ENCODE data around the gene TDRD12. TPM values are rescaled to one million over a fixed set of nuclear protein-coding genes. Genes with fewer than 3 reads are reported as not detected.

TDRD12 gene
- total RNA-seq, 4 donors from 2014 or later, result 0.13 to 1.7 (median 1.2) TPM; not detected in 1

DNA sequence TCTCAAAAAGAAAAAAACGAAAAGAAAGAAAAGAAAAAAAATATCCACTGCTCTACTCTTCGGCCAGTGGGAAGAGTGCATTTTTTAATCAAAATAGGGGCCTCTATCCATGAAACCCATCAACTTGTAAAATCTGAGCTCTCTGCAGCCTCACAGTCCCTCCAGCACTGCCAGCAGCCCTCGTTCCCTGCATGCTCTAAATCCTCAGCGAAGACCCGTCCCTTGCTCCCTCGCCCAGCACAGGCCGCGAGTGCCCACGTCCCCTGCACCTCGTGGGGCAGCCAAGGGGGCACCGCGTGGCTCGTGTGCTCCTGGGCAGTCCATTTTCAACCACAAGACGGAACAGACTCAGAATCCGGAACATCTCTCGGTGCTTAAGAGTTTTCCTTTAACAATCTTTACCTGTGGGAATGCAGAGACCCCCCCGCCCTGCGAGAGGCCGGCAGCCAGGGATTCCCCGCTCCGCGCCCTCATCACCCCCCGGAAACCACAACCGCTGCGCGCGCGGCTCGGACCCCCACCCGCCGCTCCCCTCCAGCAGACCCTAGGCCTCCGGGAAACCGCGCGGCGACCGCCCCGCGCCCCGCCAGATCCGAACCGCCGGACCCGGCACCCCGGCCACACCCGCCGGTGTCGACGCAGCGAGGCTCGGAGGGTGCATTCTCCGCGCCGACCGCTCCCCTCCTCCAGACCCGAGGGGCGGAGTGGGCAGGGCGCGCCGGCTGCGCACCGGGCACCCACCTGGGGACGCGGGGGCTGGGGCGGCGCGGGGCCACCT is 45.2 kb upstream of the TDRD12 start:
- peak overlapping the region; percentile 53 to 92 (median 90) for H3K27ac ChIP-seq
- 3 to 19% methylated on average over 3 to 10 of the region's 67 CpGs for WGBS, 2 donors (ENCODE audit: low coverage in 1 of 2)
- ATAC-seq, result no peak

GRCh38 chr19:32674931-32675719 is 44.4 kb upstream of the TDRD12 start, which contains the start of gene ANKRD27:
TSS of gene ANKRD27 (minus strand) at chr19:32675180. CDS start at chr19:32659015, 16,165 bp downstream.
- no peaks in the 10 kb centered on the region for H3K36me3 ChIP-seq
- peak; percentile 96 for ATAC-seq
- H3K9me3 ChIP-seq, result no peaks in the 10 kb centered on the region
- H3K4me1 ChIP-seq, result peaks cover 0 to 64% (median 9%) of the 10 kb centered on the region in 3 donors
- H3K27me3 ChIP-seq, result peaks cover 22% of the 10 kb centered on the region
- H3K27ac ChIP-seq, result peak within 1 kb of the TSS; percentile 53 to 92 (median 90)
- peak within 1 kb of the TSS; percentile 88 to 89 for H3K4me3 ChIP-seq
- peak; percentile 66 for TF ChIP-seq POLR2AphosphoS5 (IDR thresholded peaks at IDR 0.05)
- TF ChIP-seq EP300 (IDR thresholded peaks at IDR 0.05), result no peak
- peak; percentile 14 to 69 for TF ChIP-seq POLR2A (IDR thresholded peaks at IDR 0.05)
- TF ChIP-seq, protein P1, sequence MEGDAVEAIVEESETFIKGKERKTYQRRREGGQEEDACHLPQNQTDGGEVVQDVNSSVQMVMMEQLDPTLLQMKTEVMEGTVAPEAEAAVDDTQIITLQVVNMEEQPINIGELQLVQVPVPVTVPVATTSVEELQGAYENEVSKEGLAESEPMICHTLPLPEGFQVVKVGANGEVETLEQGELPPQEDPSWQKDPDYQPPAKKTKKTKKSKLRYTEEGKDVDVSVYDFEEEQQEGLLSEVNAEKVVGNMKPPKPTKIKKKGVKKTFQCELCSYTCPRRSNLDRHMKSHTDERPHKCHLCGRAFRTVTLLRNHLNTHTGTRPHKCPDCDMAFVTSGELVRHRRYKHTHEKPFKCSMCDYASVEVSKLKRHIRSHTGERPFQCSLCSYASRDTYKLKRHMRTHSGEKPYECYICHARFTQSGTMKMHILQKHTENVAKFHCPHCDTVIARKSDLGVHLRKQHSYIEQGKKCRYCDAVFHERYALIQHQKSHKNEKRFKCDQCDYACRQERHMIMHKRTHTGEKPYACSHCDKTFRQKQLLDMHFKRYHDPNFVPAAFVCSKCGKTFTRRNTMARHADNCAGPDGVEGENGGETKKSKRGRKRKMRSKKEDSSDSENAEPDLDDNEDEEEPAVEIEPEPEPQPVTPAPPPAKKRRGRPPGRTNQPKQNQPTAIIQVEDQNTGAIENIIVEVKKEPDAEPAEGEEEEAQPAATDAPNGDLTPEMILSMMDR (IDR thresholded peaks at IDR 0.05), result peak in 1 of 4 experiments; percentile 1
- no CpG with 5 or more reads among the region's 75 CpGs for WGBS, 2 donors (ENCODE audit: low coverage in 1 of 2)

More for the DNA sequence above, 45.2 kb upstream of the TDRD12 start:
- TF ChIP-seq POLR2AphosphoS5 (IDR thresholded peaks at IDR 0.05), result no peak
- TF ChIP-seq, protein P1 (IDR thresholded peaks at IDR 0.05), result peak in 1 of 4 experiments; percentile 21
- H3K36me3 ChIP-seq, result no peaks in the 10 kb centered on the region
- peaks cover 0 to 71% (median 9%) of the 10 kb centered on the region in 3 donors for H3K4me1 ChIP-seq
- peak overlapping the region; percentile 88 to 89 for H3K4me3 ChIP-seq
- H3K27me3 ChIP-seq, result peaks cover 17% of the 10 kb centered on the region
- no peaks in the 10 kb centered on the region for H3K9me3 ChIP-seq

DNA sequence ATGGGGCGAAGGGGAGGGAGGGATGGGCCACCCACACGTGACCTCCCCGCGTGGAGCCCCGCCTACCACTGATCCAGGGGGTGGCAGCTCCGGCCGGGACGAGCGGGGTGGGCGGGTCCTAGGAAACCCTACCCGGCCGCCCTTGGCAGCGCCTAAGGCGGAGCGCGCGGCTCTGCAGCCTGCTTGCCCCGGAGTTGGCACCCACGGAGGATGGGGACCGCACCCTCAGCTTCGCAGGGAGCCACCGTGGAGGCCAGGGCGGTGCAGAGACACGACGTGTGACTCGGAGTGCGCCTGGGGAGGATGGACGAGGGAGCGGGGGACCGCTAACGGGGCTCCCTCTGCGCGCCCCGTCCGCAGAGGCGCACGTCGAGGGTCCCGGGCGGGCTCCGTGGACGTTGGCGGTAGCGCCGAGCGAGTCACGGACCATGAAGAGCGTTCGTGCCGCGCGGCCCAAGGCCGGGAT is 43.8 kb upstream of the TDRD12 start, which contains the start of gene RGS9BP:
Gene RGS9BP (plus strand): TSS at position 129 of the 466 bp plus-strand sequence. CDS start 416 bp downstream, outside the sequence.
- peak; percentile 85 for ATAC-seq
- Histone ChIP-seq H3K27ac (peak within 1 kb of the TSS; percentile 53 to 92 (median 90)), H3K4me3 (peak within 1 kb of the TSS; percentile 88 to 89), H3K9me3 (no peaks in the 10 kb centered on the region), H3K36me3 (no peaks in the 10 kb centered on the region), H3K27me3 (peaks cover 22% of the 10 kb centered on the region), H3K4me1 (peaks cover 0 to 63% (median 9%) of the 10 kb centered on the region in 3 donors)
- WGBS, 2 donors (ENCODE audit: low coverage in 1 of 2), result 0% methylated on average over 5 of the region's 53 CpGs; no CpG with 5 or more reads in 1 of the 2 donors
- TF ChIP-seq POLR2AphosphoS5 (IDR thresholded peaks at IDR 0.05) (no peak), POLR2A (IDR thresholded peaks at IDR 0.05) (no peak), EP300 (IDR thresholded peaks at IDR 0.05) (no peak)
- TF ChIP-seq, protein P1 (IDR thresholded peaks at IDR 0.05), result no peak

DNA sequence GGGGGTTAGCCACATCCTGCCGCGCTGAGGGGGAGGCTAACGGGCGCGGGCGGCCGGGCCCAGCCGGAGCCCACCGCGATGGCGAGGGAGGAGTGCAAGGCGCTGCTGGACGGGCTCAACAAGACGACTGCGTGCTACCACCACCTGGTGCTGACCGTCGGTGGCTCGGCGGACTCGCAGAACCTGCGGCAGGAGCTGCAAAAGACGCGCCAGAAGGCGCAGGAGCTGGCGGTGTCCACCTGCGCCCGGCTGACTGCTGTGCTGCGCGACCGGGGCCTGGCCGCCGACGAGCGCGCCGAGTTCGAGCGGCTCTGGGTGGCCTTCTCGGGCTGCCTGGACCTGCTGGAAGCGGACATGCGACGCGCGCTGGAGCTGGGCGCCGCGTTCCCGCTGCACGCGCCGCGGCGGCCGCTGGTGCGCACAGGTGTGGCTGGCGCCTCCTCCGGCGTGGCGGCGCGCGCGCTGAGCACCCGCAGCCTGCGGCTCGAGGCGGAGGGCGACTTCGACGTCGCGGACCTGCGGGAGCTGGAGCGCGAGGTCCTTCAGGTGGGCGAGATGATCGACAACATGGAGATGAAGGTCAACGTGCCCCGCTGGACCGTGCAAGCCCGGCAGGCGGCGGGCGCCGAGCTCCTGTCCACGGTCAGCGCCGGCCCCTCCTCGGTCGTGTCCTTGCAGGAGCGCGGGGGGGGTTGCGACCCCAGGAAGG is 43.2 kb upstream of the TDRD12 start:
- Histone ChIP-seq H3K4me3 (peak overlapping the region; percentile 88 to 89), H3K27me3 (peaks cover 22% of the 10 kb centered on the region), H3K27ac (peak overlapping the region in 3 of 4 donors; percentile 87 to 92 (median 92)), H3K9me3 (no peaks in the 10 kb centered on the region), H3K36me3 (no peaks in the 10 kb centered on the region), H3K4me1 (peaks cover 0 to 63% (median 9%) of the 10 kb centered on the region in 3 donors)
- ATAC-seq, result no peak
- no peak for TF ChIP-seq EP300 (IDR thresholded peaks at IDR 0.05)
- 20% methylated on average over 4 of the region's 93 CpGs; no CpG with 5 or more reads in 1 of the 2 donors for WGBS, 2 donors (ENCODE audit: low coverage in 1 of 2)
